Measurements from ENCODE around the gene SNRPB2. TPM values are rescaled to one million over a fixed set of nuclear protein-coding genes. Genes with fewer than 3 reads are reported as not detected.
A peak's percentile ranks its signal among the peaks of the same experiment; 100 is the strongest.

SNRPB2 gene
- 100 to 1,000 TPM in 3 of 4 donors, 10 to 100 TPM in 1; 87.7 to 131 (median 112) TPM for polyA plus RNA-seq (ENCODE audit: insufficient read length in 4 of 4)

DNA sequence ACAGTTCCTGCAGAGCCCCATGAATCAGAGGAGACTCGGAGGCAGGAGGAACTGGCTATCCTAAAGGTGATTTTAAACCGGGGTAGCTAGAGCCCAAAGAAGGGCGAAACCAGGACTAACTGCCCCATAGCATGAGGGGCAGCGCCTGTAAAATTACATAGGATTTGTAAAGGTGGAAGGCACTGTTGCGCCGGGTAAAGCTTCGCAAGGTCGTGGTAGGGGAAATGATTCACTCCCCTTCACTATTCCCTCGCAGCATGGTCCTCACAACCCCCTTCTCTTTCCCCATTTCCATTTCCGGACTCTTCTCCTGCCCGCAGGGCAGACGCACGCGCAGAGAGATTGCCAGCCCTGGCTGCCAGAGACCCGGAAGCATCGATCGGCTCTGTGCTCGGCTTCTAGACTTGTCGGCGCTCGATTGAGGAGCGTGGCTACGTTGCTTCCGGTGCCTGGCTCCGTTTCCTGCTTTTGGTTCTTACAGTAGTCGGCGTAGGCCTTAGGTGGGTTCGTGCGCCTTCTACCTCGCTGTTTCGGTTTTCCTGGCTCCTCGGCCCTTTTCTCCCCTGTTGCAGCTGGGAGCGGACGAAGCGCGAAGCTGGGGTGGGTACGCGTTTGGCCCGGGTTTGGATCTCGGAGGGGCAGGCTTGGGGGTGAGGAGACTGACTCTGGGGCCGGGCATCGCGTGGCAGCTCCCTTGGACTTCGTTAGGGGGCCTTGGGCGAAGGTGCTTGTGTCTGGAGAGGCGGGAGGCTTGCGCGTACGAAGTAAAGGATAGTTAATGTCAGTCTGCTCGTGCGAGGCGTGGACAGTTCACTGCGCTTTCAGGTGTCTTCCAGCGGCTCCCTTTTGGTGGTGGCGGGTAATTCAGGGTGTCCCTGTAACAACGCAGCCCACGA is at the start of gene SNRPB2:
Gene SNRPB2, plus strand, starts transcription at position 462 of the 896 bp plus-strand sequence. CDS start 1,677 bp downstream, outside the sequence.
- DNase-seq (ENCODE audit: low read depth in 4 of 4, low spot score in 3 of 4), result peak; percentile 78 to 92 (median 86)

GRCh38 chr20:16684416-16684815 is 45.4 kb upstream of the SNRPB2 start:
- DNase-seq (ENCODE audit: low read depth in 4 of 4, low spot score in 3 of 4), result no peak

DNA sequence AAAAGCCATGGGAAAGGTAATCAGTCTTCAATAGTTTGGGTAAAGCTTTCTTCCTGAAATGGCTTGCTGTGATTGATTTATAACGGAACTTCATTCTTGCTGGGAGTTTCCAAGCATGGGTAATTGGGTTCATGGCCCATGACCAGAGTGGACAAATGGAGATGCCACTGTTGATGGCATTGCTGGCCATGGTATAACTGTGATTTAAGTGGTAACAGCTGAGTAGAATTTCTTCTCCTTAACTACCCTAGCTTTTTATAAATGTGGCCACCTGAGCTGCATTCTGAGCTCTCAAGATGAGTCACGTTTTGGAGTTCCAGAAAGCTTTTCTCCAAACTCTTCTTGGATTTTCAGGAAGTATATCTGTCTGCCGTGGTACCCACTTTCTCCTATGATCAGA is 39.9 kb upstream of the SNRPB2 start:
- DNase-seq (ENCODE audit: low read depth in 4 of 4, low spot score in 3 of 4), result no peak

DNA sequence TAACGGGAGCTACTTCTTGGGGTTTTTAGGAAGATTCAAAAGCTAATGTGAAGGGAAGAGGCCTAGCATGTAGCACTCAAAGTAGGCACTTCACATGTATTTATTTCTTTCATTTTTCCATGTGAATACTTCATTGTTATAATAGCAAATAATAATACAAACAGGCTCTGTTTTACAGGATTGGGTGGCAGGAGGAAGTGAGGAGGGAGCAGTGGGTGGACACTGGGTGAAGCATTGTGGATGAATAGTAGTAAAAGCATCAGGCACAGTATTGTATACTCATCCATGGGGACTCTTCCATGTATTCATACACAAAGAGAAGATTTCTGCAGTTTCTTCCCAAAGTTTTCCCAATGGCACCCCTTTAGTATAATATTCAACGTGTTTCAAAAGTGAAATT is 38.4 kb upstream of the SNRPB2 start:
- no peak for DNase-seq (ENCODE audit: low read depth in 4 of 4, low spot score in 3 of 4)

GRCh38 chr20:16692009-16692408 is 37.8 kb upstream of the SNRPB2 start:
- no peak for DNase-seq (ENCODE audit: low read depth in 4 of 4, low spot score in 3 of 4)

- no peak for DNase-seq (ENCODE audit: low read depth in 4 of 4, low spot score in 3 of 4)
These were observed 37.4 kb upstream of the SNRPB2 start for GRCh38 chr20:16692442-16692841.

DNA sequence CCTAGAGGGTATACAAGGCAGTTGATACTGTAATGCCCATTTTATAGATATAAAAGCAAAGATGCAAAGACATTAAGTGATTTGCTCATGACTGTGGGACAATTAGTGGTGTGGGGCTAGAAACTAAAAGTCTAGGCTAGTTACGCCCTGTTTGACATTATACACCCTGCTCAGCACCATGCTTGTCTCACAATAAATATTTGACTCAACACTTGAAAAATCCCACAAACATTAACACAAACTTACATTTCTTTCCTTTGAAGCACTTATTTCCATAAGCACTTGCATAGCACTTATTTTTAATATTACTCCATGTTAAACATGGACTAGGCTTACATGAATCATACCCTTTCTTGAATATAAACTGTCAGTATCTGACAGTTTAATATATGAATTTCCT is 36.5 kb upstream of the SNRPB2 start:
- no peak for DNase-seq (ENCODE audit: low read depth in 4 of 4, low spot score in 3 of 4)

GRCh38 chr20:16694161-16694560 is 35.7 kb upstream of the SNRPB2 start:
- no peak for DNase-seq (ENCODE audit: low read depth in 4 of 4, low spot score in 3 of 4)

GRCh38 chr20:16695628-16696027 is 34.2 kb upstream of the SNRPB2 start:
- DNase-seq (ENCODE audit: low read depth in 4 of 4, low spot score in 3 of 4), result no peak

DNA sequence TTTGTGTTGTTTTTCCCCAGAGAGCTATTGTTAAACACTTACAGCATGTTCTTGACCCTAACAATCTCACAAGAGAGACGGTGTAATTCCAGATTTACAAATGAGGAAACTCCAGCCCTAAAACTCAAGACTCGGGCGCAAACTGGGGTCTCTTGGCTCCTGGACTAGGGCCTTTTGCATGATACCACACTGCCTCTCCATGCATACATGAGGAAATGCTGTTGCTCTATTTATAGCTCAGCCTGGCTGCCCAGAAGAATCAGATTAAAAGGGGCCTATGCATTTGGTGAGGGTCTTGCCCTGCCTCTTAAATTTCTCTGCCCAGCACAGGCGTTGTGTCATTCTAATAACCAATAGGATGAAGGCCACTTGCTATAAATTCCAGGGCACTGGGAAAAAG is 30.5 kb upstream of the SNRPB2 start:
- DNase-seq (ENCODE audit: low read depth in 4 of 4, low spot score in 3 of 4), result no peak

GRCh38 chr20:16701296-16701695 is 28.5 kb upstream of the SNRPB2 start:
- DNase-seq (ENCODE audit: low read depth in 4 of 4, low spot score in 3 of 4), result no peak

- DNase-seq (ENCODE audit: low read depth in 4 of 4, low spot score in 3 of 4), result no peak
These were observed 26.3 kb upstream of the SNRPB2 start for GRCh38 chr20:16703570-16703969.

GRCh38 chr20:16707674-16708073 is 22.2 kb upstream of the SNRPB2 start:
- DNase-seq (ENCODE audit: low read depth in 4 of 4, low spot score in 3 of 4), result no peak

GRCh38 chr20:16708602-16709001 is 21.2 kb upstream of the SNRPB2 start:
- DNase-seq (ENCODE audit: low read depth in 4 of 4, low spot score in 3 of 4), result no peak

GRCh38 chr20:16709017-16709416 is 20.8 kb upstream of the SNRPB2 start:
- no peak for DNase-seq (ENCODE audit: low read depth in 4 of 4, low spot score in 3 of 4)

DNA sequence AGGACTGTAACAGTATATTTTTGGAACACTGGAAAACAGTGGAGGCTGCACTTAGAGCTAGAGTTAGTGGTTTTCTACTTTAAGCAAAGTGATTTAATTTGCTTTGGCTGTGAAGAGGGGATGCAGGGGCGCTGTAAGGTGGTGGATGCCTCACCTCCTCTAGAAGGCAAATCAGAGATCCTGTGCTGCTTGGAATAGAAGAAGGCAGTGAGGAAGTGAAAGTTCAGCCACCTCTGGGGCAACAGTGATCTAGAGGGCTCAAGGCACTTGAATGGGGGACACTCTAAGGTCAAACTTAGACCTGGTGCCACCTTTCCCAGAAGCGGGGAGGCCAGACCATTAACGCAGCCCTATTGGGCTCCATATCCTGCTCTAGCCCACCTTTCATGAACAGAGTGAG is 19.0 kb upstream of the SNRPB2 start:
- no peak for DNase-seq (ENCODE audit: low read depth in 4 of 4, low spot score in 3 of 4)

DNA sequence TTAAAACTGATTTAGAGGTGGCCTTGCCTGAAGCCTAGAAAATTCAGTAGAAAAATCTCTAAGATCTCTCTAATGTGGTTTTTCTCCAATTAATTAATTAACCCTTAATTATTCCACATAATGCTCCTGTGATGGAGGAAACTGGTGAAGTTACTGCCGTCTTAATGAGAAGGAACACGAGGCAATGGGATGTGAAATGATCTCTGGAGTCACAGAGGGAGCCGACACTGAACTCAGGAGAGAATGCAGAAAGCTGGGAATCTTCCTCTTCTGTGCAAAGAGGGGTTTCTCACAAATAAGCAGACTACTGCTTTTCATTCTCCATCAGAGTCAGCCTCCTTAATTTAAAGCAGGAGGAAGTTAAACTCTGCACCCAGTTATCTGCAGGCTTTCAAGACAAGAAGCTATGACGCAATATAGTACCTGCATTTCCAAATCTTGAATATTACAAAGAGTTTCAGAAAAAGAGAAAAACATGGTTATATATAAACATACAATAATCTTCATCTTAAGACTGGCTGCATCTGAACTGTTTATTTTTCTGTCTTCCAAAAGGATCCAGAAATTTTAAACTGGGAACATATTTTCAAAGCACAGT is 18.1 kb upstream of the SNRPB2 start:
- DNase-seq (ENCODE audit: low read depth in 4 of 4, low spot score in 3 of 4), result no peak

DNA sequence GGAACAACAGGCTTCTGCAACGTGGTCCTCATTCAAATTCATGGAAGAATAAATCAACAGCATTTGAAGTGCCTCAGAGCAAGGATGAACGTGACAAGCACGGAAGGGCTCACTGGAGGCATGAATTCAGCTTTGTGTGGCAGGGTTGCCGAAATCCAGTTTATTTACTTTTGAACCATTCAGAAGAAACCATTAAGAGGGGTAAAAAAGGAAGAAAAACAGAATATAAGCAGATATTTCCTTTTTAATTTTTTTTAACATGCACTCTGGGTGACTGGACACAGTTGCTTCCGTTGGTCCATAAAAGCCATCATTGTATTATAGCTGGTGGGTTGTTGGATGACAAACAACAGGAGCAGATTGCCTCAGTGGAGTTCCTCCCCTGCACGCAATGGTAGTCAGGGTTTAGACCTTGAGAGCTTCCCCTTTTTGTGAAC is 17.3 kb upstream of the SNRPB2 start:
- no peak for DNase-seq (ENCODE audit: low read depth in 4 of 4, low spot score in 3 of 4)

DNA sequence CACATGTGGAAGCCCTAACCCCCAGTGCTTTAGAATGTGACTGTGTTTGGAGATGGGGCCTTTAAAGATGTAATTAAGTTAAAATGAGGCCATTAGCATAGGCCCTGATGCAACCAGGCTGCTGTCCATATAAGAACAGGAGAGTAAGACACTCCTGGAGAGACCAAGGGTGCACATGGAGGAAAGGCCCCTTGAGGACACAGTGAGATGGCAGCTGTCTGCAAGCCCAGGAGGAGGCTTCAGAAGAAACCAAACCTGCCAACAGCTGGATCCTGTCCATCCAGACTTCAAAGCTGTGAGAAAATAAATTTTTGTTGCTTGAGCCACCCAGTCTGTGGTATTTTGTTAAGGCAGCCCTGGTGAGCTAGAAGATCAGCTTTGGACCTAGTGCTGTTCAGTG is 16.8 kb upstream of the SNRPB2 start:
- no peak for DNase-seq (ENCODE audit: low read depth in 4 of 4, low spot score in 3 of 4)

DNA sequence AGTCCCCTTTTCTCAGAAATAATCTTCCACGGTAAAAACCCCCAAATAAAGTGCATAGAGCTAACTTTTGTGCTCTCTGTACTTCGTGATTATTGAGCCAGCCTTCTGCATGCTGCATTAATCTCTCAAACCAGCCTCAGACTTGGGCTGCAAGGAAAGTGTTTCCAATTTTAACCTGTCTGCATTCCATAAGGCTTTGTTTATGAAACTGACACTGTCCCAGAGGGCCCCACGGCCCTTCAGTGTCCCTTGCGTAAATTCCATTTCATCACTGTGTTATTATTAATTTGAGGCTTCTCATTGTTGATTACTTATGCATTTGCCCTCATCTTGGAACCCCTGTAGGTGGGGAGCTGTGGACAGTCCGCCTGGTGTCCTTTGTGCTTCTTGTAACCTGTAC is 15.6 kb upstream of the SNRPB2 start:
- no peak for DNase-seq (ENCODE audit: low read depth in 4 of 4, low spot score in 3 of 4)

DNA sequence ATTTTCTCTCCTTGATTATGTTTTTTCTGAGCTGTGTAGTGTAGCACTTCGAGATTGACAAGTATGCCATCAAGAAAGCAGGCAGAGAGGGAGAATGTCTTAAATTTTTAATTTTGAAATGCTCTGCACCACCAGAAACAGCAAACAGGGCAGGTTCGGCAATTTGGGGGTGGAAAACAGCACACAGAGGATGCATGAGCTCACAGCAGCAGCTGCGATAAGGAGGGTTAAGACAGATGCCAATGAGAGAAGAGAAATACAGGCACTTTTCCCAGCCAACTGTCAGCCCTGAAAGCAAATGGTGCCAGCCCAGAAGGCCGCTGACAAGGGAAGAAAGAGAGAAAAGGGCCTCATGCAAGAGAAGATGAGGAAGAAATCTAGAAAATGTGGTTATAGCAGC is 15.1 kb upstream of the SNRPB2 start:
- no peak for DNase-seq (ENCODE audit: low read depth in 4 of 4, low spot score in 3 of 4)

GRCh38 chr20:16719421-16719820 is 10.4 kb upstream of the SNRPB2 start:
- no peak for DNase-seq (ENCODE audit: low read depth in 4 of 4, low spot score in 3 of 4)

Data from left renal pelvis (tissue), 4 donors.